ENCODE measurements around the gene MACROD2. TPM values are rescaled to one million over a fixed set of nuclear protein-coding genes. Genes with fewer than 3 reads are reported as not detected.

The MACROD2 gene
- total and polyA plus RNA-seq, 2 experiments from 2014 or later: 2.8 to 4.3 TPM

- no peak overlapping the region for H3K4me3 Mint-ChIP-seq
- DNase-seq (ENCODE audit: low spot score): no peak
- H3K36me3 ChIP-seq (ENCODE audit: insufficient read depth): no peaks in the 10 kb centered on the region
- H3K4me2 ChIP-seq: no peak overlapping the region
- no peaks in the 10 kb centered on the region for H4K20me1 ChIP-seq (replicated peaks; ENCODE audit: insufficient read depth)
- no peaks in the 10 kb centered on the region for H3K27me3 Mint-ChIP-seq (ENCODE audit: insufficient read depth, low read depth, poor library complexity)
- H3K79me2 ChIP-seq (replicated peaks; ENCODE audit: insufficient read depth): no peaks in the 10 kb centered on the region
- H3K9me3 Mint-ChIP-seq: no peaks in the 10 kb centered on the region; the same call in 2 of the 3 replicates
- TF ChIP-seq ETS1 (IDR thresholded peaks at IDR 0.05) (no peak), CREB1 (CRISPR knock-in tag; IDR thresholded peaks at IDR 0.05; ENCODE audit: low read depth) (no peak), POLR2AphosphoS5 (IDR thresholded peaks at IDR 0.05; ENCODE audit: low read depth) (no peak), ZNF462 (CRISPR knock-in tag; IDR thresholded peaks at IDR 0.05) (no peak), STAT1 (IDR thresholded peaks at IDR 0.05; ENCODE audit: unreplicated experiment) (no peak), NANOG (IDR thresholded peaks at IDR 0.05; ENCODE audit: borderline replicate concordance) (no peak), JUNB (IDR thresholded peaks at IDR 0.05; ENCODE audit: unreplicated experiment) (no peak), ZNF114 (CRISPR knock-in tag; IDR thresholded peaks at IDR 0.05) (no peak), CTCF (conservative IDR thresholded peaks at IDR 0.05; ENCODE audit: low read depth in 2 of 2) (no peak), REST (IDR thresholded peaks at IDR 0.05; ENCODE audit: unreplicated experiment) (no peak), ZNF331 (CRISPR knock-in tag; IDR thresholded peaks at IDR 0.05; ENCODE audit: low read depth) (no peak), EZH2phosphoT487 (IDR thresholded peaks at IDR 0.05; ENCODE audit: unreplicated experiment) (no peak), EZH2 (IDR thresholded peaks at IDR 0.05; ENCODE audit: low read depth, unreplicated experiment) (no peak)
- no peaks in the 10 kb centered on the region for H3K27me3 ChIP-seq (ENCODE audit: insufficient read depth)
- H3K36me3 Mint-ChIP-seq (ENCODE audit: low read depth): no peaks in the 10 kb centered on the region
- no peak overlapping the region for H3K4me3 ChIP-seq
- peaks cover 3% of the 10 kb centered on the region; the same call in 1 of the 3 replicates for H3K4me1 Mint-ChIP-seq
- no peaks in the 10 kb centered on the region for H3F3A ChIP-seq (replicated peaks; ENCODE audit: low read depth)
- H2AFZ ChIP-seq: no peak overlapping the region
- H3K27ac Mint-ChIP-seq: no peak overlapping the region
- H3K27ac ChIP-seq (ENCODE audit: low read depth): no peak overlapping the region
- peaks cover 19% of the 10 kb centered on the region; the same call in 1 of the 2 replicates for H3K9me2 ChIP-seq (ENCODE audit: insufficient read depth)
- H3K4me1 ChIP-seq (ENCODE audit: insufficient read depth): peaks cover 4% of the 10 kb centered on the region; the same call in 1 of the 2 replicates
- ATAC-seq: no peak
These were observed 825.5 kb downstream of the MACROD2 start for GRCh38 chr20:14820771-14821170.

All from GM23338 (cell line).